HG02571 (cell line): ENCODE data around the gene MRPS5.
"Not testable (repeated sequence)": the region's sequence is repeated elsewhere in the genome, so short reads cannot be mapped to it uniquely, and the experiment has no call there.

Source experiments
- ATAC-seq: cut with Tn5 transposase; IDR thresholded peaks from one replicate; pipeline ENCODE4 v1.9.1; 2021; ENCODE audit warnings: mild to moderate bottlenecking, moderate library complexity; ENCODE audit not compliant: unreplicated experiment

Gene MRPS5

DNA sequence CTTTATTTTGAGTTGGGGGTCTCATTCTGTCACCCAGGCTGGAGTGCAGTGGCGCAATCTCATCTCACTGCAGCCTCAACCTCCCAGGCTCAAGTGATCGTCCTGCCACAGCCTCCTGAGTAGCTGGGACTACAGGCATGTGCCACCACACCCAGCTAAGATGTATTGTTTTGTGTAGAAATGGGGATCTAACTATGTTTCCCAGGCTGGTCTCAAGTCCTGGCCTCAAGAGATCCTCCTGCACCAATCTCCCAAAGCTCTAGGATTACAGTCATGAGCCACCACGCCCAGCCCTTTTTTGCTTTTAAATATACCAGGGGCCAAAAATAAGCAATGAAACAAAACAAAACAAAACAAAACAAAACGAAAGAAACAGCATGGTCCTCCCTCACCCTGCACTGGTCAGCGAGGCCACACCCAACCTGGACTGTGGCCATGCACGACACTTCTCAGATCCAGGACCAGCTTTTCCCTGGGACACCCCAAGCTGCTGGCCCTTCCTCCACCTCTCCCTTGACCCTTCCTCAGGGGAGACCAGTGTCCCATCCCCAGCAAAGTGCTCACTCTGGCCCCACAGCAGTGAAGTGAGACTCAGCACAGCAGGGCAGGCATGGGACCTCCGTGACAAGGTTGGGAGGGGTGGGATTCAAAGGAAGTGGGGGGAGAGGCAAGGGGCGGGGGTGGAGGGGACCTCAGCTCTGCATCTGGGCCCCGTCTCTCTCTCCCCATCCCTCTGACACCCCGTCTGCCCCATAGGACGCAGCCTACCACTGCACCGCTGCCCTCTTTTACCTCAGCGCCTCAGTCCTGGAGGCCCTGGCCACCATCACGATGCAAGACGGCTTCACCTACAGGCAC, 72.6 kb downstream of the MRPS5 start:
- no peak for ATAC-seq

- ATAC-seq: no peak
Observed at GRCh38 chr2:95047629-95048510, 73.7 kb downstream of the MRPS5 start.

GRCh38 chr2:95046371-95047112, 75.1 kb downstream of the MRPS5 start:
- ATAC-seq: no peak

DNA sequence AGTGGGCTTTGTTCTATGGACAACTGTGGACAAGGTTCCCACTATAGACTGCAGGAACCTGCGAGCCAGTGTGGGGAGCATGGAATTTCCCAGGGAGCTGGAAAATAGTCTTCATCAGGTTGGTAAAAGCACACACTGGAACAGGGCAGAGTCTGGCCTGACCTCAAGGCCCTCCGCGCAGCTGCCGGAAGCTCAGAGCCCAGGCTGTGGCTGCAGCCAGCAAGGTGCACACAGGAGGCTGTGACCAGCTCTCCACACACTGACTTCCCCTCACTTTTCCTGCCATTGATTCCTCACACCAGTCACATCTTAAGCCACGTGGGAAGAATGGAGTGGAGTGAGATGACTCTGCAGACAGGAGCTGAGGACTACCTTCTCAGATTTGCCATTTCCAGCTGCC, 77.0 kb downstream of the MRPS5 start:
- no peak for ATAC-seq

DNA sequence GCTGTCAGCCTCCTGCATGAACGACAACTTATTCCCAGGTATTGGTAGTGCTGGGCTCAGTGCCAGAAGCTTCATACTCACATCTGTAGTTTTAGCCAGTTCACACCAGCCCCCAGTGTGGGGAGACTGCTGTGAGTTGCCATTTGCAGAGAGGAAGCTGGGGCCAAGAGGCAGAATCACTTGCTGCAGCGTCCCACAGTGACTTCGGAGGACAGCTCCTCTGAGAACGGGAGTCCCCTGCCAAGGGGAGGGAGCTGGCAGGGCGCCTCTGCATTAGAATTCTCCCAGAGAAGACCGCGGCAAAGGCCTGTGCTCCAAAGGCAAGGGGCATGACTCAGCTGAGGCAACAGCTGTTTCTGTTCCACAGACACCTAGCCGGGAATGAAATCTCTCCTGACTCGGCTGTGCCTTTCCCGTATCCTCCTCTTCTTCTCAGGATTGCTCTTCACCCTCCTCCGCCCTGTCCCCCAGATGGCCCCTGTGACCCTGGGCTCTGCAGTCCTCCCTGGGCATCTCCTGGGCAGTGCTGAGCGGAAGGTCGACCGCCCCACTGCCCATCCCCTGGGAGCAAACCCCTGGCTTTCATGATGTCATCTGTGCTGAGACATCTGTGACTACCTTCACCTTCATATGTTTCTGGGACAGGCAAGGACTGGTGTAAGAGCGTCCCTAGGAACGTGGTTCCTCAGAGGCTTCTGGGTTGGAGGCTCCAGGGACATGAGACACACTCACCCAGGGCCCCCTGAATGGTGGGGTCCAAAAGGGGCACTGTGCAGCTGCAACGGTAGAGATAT, 78.1 kb downstream of the MRPS5 start:
- no peak for ATAC-seq

DNA sequence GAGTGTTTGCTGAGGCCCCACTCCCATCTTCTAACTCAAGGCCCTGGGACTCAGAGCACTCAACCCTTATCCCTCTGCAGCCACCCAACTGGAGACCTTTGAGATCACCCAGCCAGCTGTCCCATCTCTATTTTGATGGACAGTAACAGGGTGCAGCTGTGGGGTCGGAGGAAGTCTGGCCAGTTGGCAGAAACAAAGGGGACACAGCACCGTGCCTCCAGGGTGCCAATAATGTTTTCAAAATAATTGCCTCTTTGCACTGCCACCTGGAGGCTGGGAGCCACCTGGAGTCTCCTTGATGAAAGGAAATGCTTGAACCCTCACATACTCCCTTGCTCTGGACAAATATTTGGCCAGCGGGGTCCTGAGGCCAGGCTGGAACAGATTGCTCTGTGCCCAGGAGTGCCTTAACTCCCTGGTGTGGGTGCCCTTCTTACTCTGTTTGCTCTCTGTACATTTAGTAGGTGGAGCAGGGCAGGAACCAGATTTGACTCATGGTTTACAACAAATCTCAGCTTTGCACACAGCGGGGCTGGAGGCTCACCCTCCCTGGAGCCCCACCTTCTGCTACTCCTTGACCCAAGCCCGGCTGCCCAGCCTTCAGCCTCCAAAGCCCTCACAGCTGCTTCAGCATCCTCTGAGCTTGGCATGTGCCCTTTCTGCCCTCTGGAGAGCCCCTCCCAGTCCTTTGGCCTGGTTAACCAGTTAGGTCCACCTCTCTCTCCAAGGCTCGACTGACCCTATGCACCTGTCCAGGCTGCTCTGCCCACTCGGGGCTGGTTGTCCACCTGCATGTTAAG, 78.9 kb downstream of the MRPS5 start:
- no peak for ATAC-seq

- peak; percentile 41 for ATAC-seq
Observed at GRCh38 chr2:95041824-95042442, 79.7 kb downstream of the MRPS5 start.

GRCh38 chr2:95041060-95041823, 80.4 kb downstream of the MRPS5 start:
- ATAC-seq: peak; percentile 39

- no peak for ATAC-seq
Observed at GRCh38 chr2:95040426-95040825, 81.2 kb downstream of the MRPS5 start.

DNA sequence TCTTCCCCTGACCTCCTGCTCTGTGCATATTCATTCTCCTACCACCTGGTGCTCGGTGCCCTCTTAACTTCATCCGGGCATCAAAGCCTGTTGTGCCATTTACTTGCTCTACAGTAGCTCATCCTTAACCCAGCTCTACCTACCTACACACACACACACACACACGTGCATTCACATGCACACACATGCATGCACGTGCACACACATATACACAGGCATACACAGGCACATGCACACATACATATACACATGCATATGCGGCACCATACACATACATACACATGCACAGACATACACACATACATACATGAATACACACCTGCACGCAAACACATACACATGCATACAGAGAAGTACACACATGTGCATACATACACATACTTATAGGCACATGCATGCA, 81.6 kb downstream of the MRPS5 start:
- no peak for ATAC-seq

DNA sequence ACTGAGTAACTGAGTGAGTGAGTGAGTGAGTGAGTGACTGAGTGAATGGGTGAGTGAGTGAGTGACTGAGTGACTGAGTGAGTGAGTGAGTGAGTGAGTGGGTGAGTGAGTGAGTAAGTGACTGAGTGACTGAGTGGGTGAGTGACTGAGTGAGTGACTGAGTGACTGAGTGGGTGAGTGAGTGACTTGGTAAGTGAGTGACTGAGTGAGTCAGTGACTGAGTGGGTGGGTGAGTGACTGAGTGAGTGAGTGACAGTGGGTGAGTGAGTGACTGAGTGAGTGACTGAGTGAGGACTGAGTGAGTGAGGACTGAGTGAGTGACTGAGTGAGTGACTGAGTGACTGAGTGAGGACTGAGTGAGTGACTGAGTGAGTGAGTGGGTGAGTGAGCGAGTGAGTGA, 82.2 kb downstream of the MRPS5 start:
- ATAC-seq: no peak

DNA sequence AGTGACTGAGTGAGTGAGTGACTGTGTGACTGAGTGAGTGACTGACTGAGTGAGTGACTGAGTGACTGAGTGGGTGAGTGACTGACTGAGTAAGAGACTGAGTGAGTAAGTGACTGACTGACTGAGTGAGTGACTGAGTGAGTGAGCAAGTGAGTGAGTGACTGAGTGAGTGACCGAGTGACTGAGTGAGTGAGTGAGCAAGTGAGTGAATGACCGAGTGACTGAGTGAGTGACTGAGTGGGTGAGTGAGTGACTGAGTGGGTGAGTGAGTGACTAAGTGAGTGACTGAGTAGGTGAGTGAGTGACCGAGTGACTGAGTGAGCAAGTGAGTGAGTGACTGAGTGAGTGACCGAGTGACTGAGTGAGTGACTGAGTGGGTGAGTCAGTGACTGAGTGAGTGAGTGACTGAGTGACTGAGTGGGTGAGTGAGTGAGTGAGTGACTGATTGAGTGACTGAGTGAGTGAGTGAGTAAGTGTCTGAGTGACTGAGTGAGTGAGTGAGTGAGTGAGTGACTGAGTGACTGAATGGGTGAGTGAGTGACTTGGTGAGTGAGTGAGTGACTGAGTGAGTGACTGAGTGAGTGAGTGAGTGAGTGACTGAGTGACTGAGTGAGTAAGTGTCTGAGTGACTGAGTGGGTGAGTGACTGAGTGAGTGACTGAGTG, 82.8 kb downstream of the MRPS5 start:
- ATAC-seq: no peak

DNA sequence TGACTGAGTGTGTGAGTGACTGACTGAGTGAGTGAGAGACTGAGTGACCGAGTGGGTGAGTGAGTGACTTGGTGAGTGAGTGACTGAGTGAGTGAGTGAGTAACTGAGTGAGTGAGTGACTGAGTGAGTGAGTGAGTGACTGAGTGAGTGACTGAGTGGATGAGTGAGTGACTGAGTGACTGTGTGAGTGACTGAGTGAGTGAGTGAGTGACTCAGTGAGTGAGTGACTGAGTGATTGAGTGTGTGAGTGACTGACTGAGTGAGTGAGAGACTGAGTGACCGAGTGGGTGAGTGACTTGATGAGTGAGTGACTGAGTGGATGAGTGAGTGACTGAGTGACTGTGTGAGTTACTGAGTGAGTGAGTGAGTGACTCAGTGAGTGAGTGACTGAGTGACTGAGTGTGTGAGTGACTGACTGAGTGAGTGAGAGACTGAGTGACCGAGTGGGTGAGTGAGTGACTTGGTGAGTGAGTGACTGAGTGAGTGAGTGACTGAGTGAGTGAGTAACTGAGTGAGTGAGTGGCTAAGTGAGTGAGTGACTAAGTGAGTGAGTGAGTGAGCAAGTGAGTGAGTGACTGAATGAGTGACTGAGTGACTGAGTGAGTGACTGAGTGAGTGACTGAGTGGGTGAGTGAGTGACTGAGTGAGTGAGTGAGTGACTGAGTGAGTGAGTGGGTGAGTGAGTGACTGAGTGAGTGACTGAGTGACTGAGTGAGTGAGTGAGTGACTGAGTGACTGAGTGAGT, 83.6 kb downstream of the MRPS5 start:
- ATAC-seq: not testable (repeated sequence)

- no peak for ATAC-seq
Observed at GRCh38 chr2:95037384-95037839, 84.2 kb downstream of the MRPS5 start.

DNA sequence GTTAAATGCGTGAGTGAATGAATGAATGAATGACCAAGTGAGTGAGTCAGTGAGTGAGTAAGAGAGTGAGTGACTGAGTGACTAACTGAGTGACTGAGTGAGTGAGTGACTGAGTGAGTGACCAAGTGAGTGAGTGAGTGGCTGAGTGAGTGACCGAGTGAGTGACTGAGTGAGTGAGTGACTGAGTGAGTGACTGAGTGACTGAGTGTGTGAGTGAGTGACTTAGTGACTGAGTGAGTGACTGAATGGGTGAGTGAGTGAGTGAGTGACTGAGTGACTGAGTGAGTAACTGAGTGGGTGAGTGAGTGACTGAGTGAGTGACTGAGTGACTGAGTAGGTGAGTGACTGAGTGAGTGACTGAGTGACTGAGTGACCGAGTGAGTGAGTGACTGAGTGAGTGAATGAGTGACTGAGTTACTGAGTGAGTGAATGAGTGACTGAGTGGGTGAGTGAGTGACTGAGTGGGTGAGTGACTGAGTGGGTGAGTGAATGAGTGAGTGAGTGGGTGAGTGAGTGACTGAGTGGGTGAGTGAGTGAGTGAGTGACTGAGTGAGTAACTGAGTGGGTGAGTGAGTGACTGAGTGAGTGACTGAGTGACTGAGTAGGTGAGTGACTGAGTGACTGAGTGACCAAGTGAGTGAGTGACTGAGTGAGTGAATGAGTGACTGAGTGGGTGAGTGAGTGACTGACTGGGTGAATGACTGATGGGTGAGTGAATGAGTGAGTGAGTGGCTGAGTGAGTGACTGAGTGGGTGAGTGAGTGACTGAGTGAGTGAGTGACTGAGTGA, 84.8 kb downstream of the MRPS5 start:
- ATAC-seq: no peak
